Tibial artery (tissue), 4 donors: ENCODE results near the gene RAB30.

Experiments used
- DNase-seq, 2 donors: peaks; one replicate each; pipeline ENCODE4 v3.0.0-alpha.2; 2019
- H3K27ac ChIP-seq, 2 donors: fragments of 200-600 bp; sonication (generic) in 1 of 2; 1 replicate in 1 of 2; 2 replicates in 1 of 2; pipeline ENCODE4 v1.5.1; 2018 to 2019; ENCODE audit warnings: mild to moderate bottlenecking in 1 of 2
- H3K27me3 ChIP-seq, 2 donors: fragments of 200-600 bp; sonication (generic) in 1 of 2; one replicate each; pipeline versions ENCODE4 v1.5.1 to v1.6.0; 2016 to 2019
- H3K36me3 ChIP-seq, 3 donors: fragments of 200-600 bp; sonication (generic) in 2 of 3; one replicate each; pipeline ENCODE4 v1.5.1; 2016 to 2019; ENCODE audit warnings: mild to moderate bottlenecking in 2 of 3
- H3K4me1 ChIP-seq, 4 donors: fragments of 200-600 bp; sonication (generic) in 2 of 4; 1 replicate in 3 of 4; 2 replicates in 1 of 4; pipeline ENCODE4 v1.5.1; 2016 to 2019
- H3K4me3 ChIP-seq, 2 donors: fragments of 200-600 bp; sonication (generic) in 1 of 2; 1 replicate in 1 of 2; 2 replicates in 1 of 2; pipeline ENCODE4 v1.5.1; 2018 to 2019; ENCODE audit warnings: mild to moderate bottlenecking in 2 of 2
- H3K9me3 ChIP-seq, 3 donors: fragments of 200-600 bp; sonication (generic) in 1 of 3; one replicate each; pipeline ENCODE4 v1.5.1; 2016 to 2019
- intact Hi-C: fragments of 100-400 bp; cut with DNase I; formaldehyde crosslinking; loops from one replicate; pipeline ENCODE4 v1.15.0; 2023; ENCODE audit warnings: low total_unique reads
- TF ChIP-seq, protein P1 (sequence below), 2 experiments: fragments of 200-600 bp in 1 of 2; fragments of 450-650 bp in 1 of 2; IDR thresholded peaks; one replicate each; pipeline ENCODE4 v1.5.1; 2017 to 2019; ENCODE audit warnings: antibody characterized with exemption in 2 of 2, mild to moderate bottlenecking in 1 of 2, moderate library complexity in 1 of 2

The RAB30 gene

DNA sequence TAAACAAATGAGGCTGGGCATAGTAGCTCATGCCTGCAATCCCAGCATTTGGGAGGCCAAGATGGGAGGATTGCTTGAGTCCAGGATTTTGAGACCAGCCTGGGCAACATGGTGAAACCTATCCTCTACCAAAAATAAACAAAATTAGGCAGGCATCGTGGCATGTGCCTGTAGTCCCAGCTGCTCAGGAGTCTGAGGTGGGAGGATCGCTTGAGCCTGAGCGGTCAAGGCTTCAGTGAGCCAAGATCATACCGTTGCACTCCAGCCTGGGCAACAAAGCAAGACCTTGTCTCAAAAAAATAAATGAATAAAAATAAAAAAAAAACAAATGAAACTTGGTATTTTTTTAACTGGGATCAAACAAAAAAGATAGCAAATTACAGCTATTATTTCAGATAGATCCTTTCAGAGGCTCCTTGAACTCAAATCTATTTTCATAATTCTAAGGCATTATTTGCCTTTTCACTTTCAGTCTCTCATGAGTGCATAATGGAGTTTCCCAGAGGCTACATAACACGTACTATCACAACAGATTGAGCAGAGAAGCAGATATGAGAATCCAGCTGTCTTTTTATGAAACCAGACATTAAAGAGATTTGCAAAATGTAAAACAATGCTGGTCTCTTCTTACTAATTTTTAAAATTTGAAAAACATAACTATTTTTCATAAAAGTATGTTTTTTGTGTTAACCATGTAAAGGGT is 147.0 kb downstream of the RAB30 start:
- TF ChIP-seq, protein P1, sequence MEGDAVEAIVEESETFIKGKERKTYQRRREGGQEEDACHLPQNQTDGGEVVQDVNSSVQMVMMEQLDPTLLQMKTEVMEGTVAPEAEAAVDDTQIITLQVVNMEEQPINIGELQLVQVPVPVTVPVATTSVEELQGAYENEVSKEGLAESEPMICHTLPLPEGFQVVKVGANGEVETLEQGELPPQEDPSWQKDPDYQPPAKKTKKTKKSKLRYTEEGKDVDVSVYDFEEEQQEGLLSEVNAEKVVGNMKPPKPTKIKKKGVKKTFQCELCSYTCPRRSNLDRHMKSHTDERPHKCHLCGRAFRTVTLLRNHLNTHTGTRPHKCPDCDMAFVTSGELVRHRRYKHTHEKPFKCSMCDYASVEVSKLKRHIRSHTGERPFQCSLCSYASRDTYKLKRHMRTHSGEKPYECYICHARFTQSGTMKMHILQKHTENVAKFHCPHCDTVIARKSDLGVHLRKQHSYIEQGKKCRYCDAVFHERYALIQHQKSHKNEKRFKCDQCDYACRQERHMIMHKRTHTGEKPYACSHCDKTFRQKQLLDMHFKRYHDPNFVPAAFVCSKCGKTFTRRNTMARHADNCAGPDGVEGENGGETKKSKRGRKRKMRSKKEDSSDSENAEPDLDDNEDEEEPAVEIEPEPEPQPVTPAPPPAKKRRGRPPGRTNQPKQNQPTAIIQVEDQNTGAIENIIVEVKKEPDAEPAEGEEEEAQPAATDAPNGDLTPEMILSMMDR (IDR thresholded peaks at IDR 0.05), result no peak
- Histone ChIP-seq H3K4me3 (no peak overlapping the region), H3K9me3 (no peaks in the 10 kb centered on the region), H3K27me3 (no peaks in the 10 kb centered on the region), H3K4me1 (no peaks in the 10 kb centered on the region), H3K36me3 (no peaks in the 10 kb centered on the region), H3K27ac (no peak overlapping the region)
- no peak for DNase-seq
- intact Hi-C loops, result loop anchor here (10.0 kb wide), 1 partner anchor 800 kb away; no protein-coding TSS in a partner anchor
